Hematopoietic multipotent progenitor cell treated with erythropoietin and hydrocortisone succinate and interleukin-3 and kit ligand, for 15 days (in vitro differentiated cells): Measurements from ENCODE around the gene FOXI1.
"Not testable (repeated sequence)": the region's sequence is repeated elsewhere in the genome, so short reads cannot be mapped to it uniquely, and the experiment has no call there.

Experiments used
- DNase-seq: peaks from one replicate; pipeline ENCODE4 v3.0.0-alpha.2; 2015; ENCODE audit warnings: low spot score

The FOXI1 gene

DNA sequence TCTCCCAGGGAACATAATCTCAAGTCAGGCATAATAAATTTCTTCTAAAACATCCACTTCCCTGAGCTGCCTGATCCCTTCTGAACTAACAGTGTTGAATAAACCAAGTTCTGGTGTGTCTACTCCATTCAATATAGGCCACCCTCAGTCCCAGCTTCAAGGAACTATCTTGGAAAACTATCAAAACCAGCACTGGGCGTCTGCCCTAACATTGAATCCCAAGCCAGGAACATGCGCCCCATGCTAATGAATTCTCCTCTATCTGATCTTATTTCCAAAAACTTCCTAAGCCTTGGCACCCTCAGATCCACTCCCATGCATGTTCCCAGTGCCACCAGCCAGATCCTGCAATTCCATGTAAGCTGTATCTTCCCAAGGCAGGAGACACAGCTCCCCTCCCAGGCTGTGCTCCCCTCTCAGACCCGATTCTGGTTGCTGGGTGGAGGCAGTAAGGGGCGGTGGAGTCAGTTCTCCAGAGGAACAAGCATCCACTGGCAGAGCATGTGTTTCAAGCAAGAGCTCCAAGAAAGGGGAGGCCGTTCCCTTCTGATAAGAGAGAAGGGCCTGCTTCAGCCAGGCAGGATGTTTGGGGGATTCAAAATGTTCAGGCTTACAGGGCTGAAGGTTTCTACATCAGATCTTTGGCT, 13.1 kb upstream of the FOXI1 start:
- no peak for DNase-seq

DNA sequence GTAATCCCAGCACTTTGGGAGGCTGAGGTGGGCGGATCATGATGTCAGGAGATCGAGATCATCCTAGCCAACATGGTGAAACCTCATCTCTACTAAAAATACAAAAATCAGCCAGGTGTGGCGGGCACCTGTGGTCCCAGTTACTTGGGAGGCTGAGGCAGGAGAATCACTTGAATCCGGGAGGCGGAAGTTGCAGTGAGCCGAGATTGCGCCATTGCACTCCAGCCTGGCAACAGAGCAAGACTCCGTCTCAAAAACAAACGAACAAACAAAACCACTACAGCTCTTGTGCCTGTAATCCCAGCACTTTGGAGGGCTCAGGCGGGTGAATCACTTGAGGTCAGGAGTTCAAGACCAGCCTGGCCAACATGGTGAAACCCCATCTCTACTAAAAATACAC, 11.4 kb upstream of the FOXI1 start:
- not testable (repeated sequence) for DNase-seq

DNA sequence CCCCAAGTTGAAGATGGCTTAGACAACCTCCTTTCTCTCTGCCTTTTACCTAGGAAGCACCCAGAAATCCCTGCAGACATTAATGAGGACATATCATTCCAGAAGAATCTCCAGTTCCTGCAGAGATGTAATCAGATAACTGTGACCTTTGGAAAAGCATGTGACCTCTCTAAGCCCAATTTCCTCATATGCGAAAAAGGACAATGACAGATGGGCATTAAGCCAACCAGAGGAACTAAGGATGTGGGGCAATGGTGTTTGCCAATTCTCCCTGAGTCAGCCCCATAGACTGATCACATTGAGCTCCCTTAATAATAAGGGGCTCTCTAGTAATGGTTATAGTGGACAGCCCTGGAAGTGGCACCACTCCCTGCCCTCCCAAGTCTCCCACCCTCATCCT, 10.1 kb upstream of the FOXI1 start:
- DNase-seq, result no peak

- DNase-seq, result no peak
Observed at GRCh38 chr5:170097934-170098333, 7.8 kb upstream of the FOXI1 start.

- peak; percentile 27 for DNase-seq
Observed at GRCh38 chr5:170100066-170100943, 5.4 kb upstream of the FOXI1 start.

GRCh38 chr5:170103447-170103846, 2.2 kb upstream of the FOXI1 start:
- DNase-seq, result no peak

GRCh38 chr5:170104299-170104698, 1.4 kb upstream of the FOXI1 start:
- no peak for DNase-seq

DNA sequence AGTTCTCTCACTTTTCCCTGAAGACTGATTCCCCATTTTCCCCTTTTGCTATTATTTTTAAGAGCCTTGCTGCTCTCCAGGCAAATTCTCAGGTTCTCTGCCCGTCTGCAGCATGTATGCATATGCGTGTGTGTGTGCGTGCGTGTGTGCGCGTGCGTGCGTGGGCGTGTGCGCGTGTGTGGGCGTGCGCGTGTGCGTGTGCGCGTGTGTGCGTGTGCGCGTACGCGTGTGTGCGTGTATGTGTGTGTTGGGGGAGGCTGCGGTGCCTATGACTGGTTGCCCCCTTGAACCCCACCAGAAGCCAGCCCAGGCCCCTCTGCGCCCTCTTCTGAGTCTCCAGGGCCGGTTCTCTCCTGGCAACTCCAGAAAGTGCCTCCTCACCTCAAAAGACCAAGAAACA, 987 bp upstream of the FOXI1 start:
- no peak for DNase-seq

- no peak for DNase-seq
Observed at GRCh38 chr5:170107674-170108073, 2.0 kb downstream of the FOXI1 start.

GRCh38 chr5:170108266-170108785, 2.6 kb downstream of the FOXI1 start:
- DNase-seq, result no peak

DNA sequence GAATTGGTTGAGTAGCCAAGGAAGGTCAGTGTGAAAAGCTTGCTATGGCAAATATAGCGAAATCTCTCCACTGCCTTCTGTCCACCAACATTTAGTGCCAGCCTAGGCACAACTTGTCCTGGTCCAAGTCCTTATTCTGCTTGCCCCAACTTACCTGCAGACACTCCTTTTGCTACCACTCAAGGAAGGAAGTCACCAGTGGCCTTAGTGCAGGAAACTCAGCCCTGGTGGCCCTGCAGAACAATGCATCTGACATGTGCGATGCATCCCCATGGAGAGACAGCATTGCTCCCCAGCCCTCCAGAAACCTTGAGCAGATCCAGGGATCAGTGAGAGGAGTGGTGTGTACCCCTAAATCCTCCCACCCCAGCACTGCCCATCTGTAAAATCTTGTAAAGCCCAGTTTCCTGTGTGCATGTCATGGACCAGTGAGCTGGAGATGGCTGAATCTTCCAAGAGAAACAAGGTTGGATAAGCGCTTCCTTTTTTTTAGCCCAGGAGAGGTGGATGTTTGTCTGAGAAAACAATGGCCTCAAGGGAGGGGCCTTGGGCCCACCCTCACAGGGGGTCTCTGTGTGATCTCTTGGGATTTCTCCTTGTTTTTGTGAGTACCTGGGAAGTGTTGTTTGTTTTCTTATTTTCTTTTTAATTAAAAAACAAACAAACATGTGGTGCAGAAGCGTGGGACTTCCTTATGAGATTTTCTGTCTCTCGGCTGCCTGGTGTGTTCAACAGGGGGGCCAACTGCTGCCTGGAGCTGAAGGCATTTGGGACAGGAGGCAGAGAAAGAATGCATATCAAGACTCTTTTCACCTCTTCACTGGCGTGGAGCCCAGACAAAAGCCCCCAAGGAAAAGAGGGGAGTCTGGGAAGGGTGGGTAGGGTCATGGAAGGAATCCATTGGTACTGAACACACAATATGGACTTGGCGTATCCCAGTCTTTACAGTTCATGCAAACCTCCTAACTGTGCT, 3.6 kb downstream of the FOXI1 start:
- DNase-seq, result no peak

- DNase-seq, result no peak
Observed at GRCh38 chr5:170110403-170111087, 4.8 kb downstream of the FOXI1 start.

- DNase-seq, result no peak
Observed at GRCh38 chr5:170111088-170111785, 5.5 kb downstream of the FOXI1 start.

- no peak for DNase-seq
Observed at GRCh38 chr5:170112876-170113521, 7.3 kb downstream of the FOXI1 start.

- no peak for DNase-seq
Observed at GRCh38 chr5:170113522-170113900, 7.8 kb downstream of the FOXI1 start.

DNA sequence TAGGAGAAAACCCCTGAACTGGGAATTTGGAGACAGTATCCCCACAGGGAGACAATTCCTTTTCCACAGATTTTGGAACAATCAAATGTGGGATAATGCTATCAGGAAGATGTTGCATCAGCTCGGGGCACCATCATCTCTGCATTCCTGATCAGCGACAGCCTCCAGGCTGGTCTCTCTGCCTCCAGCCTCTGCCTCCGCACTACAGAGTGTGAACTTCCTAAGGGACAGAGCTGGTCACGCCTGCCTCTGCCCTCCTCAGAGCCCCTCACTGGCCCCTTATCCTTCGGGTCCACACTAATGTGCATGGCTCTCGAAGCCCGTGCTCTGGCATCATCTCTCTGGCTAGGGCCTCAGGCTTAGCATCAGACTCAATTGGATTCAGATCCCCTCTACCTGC, 8.6 kb downstream of the FOXI1 start:
- no peak for DNase-seq

- DNase-seq, result no peak
Observed at GRCh38 chr5:170115925-170116324, 10.2 kb downstream of the FOXI1 start.

DNA sequence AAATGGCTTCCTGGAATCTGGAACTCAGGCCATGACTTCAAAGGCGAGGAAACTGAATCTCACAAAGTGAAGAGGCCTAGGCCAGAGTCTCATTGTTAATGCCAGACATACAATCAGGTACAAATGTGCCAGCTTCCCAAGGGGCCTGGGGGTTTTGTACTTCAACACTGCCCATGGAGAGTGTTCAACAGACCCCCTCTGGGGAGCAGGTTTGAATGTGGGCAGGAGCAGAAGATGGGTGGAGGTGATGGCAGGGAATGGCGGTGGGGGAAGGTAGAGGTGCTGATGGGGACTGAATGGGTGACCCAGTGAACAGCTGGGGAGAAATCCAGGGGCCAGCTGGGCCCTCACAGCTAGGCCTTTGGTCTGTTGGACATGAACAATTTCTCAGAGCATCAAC, 12.0 kb downstream of the FOXI1 start:
- DNase-seq, result no peak

DNA sequence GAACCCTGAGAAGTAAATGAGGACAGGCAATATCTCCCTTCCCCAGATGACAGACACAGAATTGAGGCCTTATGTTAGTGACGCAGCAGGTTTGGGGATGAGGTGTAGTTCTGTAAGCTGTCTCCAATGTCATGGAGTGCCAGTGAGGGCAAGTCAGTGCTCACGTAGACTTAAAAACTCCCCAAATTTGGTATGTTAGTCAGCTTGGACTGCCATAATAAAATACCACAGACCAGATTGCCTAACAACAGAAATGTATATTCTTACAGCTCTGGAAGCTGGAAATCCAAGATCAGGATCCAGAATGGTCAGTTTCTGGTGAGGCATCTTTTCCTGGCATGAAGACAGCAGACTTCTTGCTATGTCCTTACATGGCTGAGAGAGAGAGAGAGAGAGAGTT, 14.9 kb downstream of the FOXI1 start:
- DNase-seq, result no peak

DNA sequence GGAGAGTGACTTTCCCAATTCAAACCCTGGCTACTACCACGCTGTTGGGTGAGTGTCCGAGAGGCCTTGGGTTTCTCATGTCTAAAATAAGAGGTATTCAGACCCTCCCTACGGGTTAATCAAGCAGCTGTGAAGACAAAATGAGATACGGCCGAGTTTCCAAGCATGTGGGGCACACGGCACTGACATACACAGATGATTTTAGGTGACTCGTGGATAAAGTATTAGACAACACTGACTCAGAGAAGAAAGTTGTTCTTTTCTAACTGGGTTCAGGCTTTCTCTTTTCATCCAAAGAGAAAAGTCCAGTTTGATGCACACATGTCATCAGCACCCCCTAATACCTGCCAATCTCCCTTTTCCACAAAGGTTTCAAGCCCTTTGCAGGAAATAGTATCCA, 15.6 kb downstream of the FOXI1 start:
- no peak for DNase-seq

DNA sequence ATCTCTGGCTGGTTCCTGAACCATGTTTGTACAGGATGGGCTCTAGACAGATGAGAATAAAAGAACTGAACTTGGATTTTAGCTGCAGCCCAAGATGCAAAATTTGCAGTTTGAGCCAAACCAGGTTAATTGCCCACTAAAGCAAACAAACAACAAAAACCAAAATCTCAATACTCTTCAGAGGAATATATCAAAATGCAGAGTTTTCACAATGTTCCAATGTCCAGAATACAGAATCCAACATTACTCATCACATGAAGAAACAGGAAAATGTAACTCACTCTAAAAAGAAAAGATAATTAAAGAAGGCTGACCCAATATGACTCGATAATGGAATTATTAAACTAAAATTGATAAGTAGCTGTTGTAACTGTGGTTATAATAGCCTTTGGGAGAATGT, 20.4 kb downstream of the FOXI1 start:
- no peak for DNase-seq
